ENCODE data around the gene PHGDH. TPM values are rescaled to one million over a fixed set of nuclear protein-coding genes. Genes with fewer than 3 reads are reported as not detected.

The PHGDH gene
- total and polyA plus RNA-seq, 10 donors, result 1.1 to 24.6 (median 5.5) TPM

- no peaks in the 10 kb centered on the region for H3K36me3 ChIP-seq
- no peaks in the 10 kb centered on the region for H3K9me3 ChIP-seq
- H3K4me1 ChIP-seq, result peaks cover 0 to 12% (median 9%) of the 10 kb centered on the region in 6 donors
- intact Hi-C loops (cut with DNase I; ENCODE audit: low total_unique reads), result no loop called here
- DNase-seq, result no peak
- WGBS, 5 donors, result 81 to 96% (median 93%) methylated on average over 2 of the region's 2 CpGs
- peaks cover 0 to 10% (median 0%) of the 10 kb centered on the region in 7 donors for H3K27me3 ChIP-seq (replicated peaks in 1 of 7)
- TF ChIP-seq CTCF (IDR thresholded peaks at IDR 0.05 in 8 of 11, conservative IDR thresholded peaks at IDR 0.05 in 3 of 11), result no peak
- no peak for TF ChIP-seq POLR2AphosphoS5 (IDR thresholded peaks at IDR 0.05)
- TF ChIP-seq POLR2A (IDR thresholded peaks at IDR 0.05), result no peak
- no peak overlapping the region for H3K4me3 ChIP-seq
- H3K27ac ChIP-seq, result no peak overlapping the region
Measured at GRCh38 chr1:119670898-119671297, 40.8 kb upstream of the PHGDH start.

- H3K27ac ChIP-seq, result no peak overlapping the region
- H3K9me3 ChIP-seq, result no peaks in the 10 kb centered on the region
- DNase-seq, result no peak
- intact Hi-C loops (cut with DNase I; ENCODE audit: low total_unique reads), result no loop called here
- peaks cover 0 to 12% (median 0%) of the 10 kb centered on the region in 7 donors for H3K27me3 ChIP-seq (replicated peaks in 1 of 7)
- H3K4me1 ChIP-seq, result peaks cover 0 to 12% (median 9%) of the 10 kb centered on the region in 6 donors
- no peak overlapping the region for H3K4me3 ChIP-seq
- H3K36me3 ChIP-seq, result no peaks in the 10 kb centered on the region
- 90 to 95% (median 93%) methylated on average over 4 of the region's 4 CpGs for WGBS, 5 donors
- no peak for TF ChIP-seq POLR2A (IDR thresholded peaks at IDR 0.05)
- no peak for TF ChIP-seq POLR2AphosphoS5 (IDR thresholded peaks at IDR 0.05)
- TF ChIP-seq CTCF (IDR thresholded peaks at IDR 0.05 in 8 of 11, conservative IDR thresholded peaks at IDR 0.05 in 3 of 11), result no peak
Measured at GRCh38 chr1:119673171-119673940, 38.4 kb upstream of the PHGDH start.

- no peak for TF ChIP-seq POLR2AphosphoS5 (IDR thresholded peaks at IDR 0.05)
- TF ChIP-seq POLR2A (IDR thresholded peaks at IDR 0.05), result no peak
- no peak for TF ChIP-seq CTCF (IDR thresholded peaks at IDR 0.05 in 8 of 11, conservative IDR thresholded peaks at IDR 0.05 in 3 of 11)
- no peak for DNase-seq
- H3K27ac ChIP-seq, result no peak overlapping the region
- intact Hi-C loops (cut with DNase I; ENCODE audit: low total_unique reads), result no loop called here
- peaks cover 0 to 12% (median 9%) of the 10 kb centered on the region in 6 donors for H3K4me1 ChIP-seq
- H3K36me3 ChIP-seq, result no peaks in the 10 kb centered on the region
- WGBS, 5 donors, result 76 to 89% (median 87%) methylated on average over 4 of the region's 4 CpGs
- peaks cover 0 to 16% (median 0%) of the 10 kb centered on the region in 7 donors for H3K27me3 ChIP-seq (replicated peaks in 1 of 7)
- H3K9me3 ChIP-seq, result no peaks in the 10 kb centered on the region
- no peak overlapping the region for H3K4me3 ChIP-seq
Measured at GRCh38 chr1:119674111-119674526, 37.6 kb upstream of the PHGDH start.

GRCh38 chr1:119674835-119675289 is 36.9 kb upstream of the PHGDH start:
- WGBS, 5 donors, result 40 to 79% (median 70%) methylated on average over 5 to 6 of the region's 6 CpGs
- Histone ChIP-seq H3K36me3 (no peaks in the 10 kb centered on the region), H3K4me3 (peak overlapping the region in 4 of 8 donors; percentile 26 to 64 (median 36)), H3K4me1 (peaks cover 0 to 12% (median 9%) of the 10 kb centered on the region in 6 donors), H3K9me3 (no peaks in the 10 kb centered on the region), H3K27ac (peak overlapping the region in 2 of 8 donors; percentile 34 to 42), H3K27me3 (replicated peaks in 1 of 7) (peaks cover 0 to 16% (median 0%) of the 10 kb centered on the region in 7 donors)
- no peak for DNase-seq
- intact Hi-C loops (cut with DNase I; ENCODE audit: low total_unique reads), result loop anchor here (5.0 kb wide), 1 partner anchor 63 kb away; no protein-coding TSS in a partner anchor
- TF ChIP-seq CTCF (IDR thresholded peaks at IDR 0.05 in 8 of 11, conservative IDR thresholded peaks at IDR 0.05 in 3 of 11) (peak in 3 of 11 experiments; percentile 31 to 60 (median 49)), POLR2AphosphoS5 (IDR thresholded peaks at IDR 0.05) (no peak)
